22Rv1 (cell line): ENCODE data around the gene ZNF558.

Source experiments
- H3K27ac ChIP-seq: fragments of 450-650 bp; 2 replicates; pipeline ENCODE4 v1.5.1; 2017
- CTCF ChIP-seq: fragments of 450-650 bp; IDR thresholded peaks from 2 replicates; pipeline ENCODE4 v1.5.1; 2017; ENCODE audit warnings: mild to moderate bottlenecking
- ZFX ChIP-seq: fragments of 450-650 bp; IDR thresholded peaks from 2 replicates; pipeline ENCODE4 v1.6.1; 2017; ENCODE audit warnings: antibody characterized with exemption, borderline replicate concordance

ZNF558 gene

GRCh38 chr19:8831373-8831772, 731 bp downstream of the ZNF558 start:
- no peak for TF ChIP-seq ZFX
- no peak for TF ChIP-seq CTCF
- H3K27ac ChIP-seq, result peak overlapping the region; percentile 77; the same call in 1 of the 2 replicates

GRCh38 chr19:8827277-8827676, 4.8 kb downstream of the ZNF558 start:
- H3K27ac ChIP-seq, result no peak overlapping the region
- TF ChIP-seq ZFX (no peak), CTCF (no peak)

- no peak overlapping the region for H3K27ac ChIP-seq
- TF ChIP-seq ZFX (no peak), CTCF (peak; percentile 21)
These were observed 5.7 kb downstream of the ZNF558 start for GRCh38 chr19:8826371-8826770.

GRCh38 chr19:8821748-8822241, 10.3 kb downstream of the ZNF558 start:
- TF ChIP-seq ZFX, result no peak
- no peak for TF ChIP-seq CTCF
- no peak overlapping the region for H3K27ac ChIP-seq

- no peak overlapping the region for H3K27ac ChIP-seq
- TF ChIP-seq CTCF (no peak), ZFX (no peak)
These were observed 11.9 kb downstream of the ZNF558 start for GRCh38 chr19:8820234-8820633.

DNA sequence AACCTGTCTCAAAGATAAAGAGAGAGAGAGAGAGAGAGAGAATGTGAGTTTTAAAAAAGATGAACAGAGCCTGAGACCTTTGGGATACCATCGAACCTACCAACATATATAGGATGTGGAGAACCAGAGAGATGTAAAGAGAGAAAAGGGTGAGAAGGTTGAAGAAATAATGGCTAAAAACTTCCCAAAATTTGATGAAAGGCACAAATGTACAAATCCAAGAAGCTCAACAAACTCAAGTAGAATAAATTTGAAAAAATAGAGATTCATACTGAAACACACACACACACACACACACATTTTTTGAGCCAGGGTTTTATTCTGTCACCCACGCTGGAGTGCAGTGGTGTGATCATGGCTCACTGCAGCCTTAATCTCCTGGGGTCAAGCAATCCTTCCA, 16.3 kb downstream of the ZNF558 start:
- H3K27ac ChIP-seq, result no peak overlapping the region
- no peak for TF ChIP-seq ZFX
- no peak for TF ChIP-seq CTCF

DNA sequence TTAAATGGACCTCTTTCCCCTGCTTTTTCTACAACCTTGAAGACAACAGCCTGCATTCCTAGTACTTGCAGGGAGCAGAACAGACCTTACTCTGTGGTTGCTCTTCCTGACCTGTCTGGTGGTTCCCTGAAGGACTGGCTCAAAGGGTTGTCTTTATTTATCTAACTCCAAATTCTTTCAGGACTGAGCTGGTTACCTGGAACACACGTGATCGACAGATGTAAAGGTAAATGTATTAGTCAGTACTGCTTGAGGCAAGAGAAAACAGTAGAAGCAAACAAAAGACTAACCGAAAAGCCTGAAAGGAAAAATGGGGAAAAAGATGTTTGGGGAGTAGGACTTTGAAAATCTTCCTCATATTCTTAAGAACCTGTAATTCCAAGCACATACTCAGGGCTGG, 17.9 kb downstream of the ZNF558 start:
- TF ChIP-seq CTCF (no peak), ZFX (no peak)

More for the DNA sequence above, 17.9 kb downstream of the ZNF558 start:
- H3K27ac ChIP-seq, result no peak overlapping the region
